ENCODE results near the gene PRICKLE4.
A peak's percentile ranks its signal among the peaks of the same experiment; 100 is the strongest.

PRICKLE4 gene, protein sequence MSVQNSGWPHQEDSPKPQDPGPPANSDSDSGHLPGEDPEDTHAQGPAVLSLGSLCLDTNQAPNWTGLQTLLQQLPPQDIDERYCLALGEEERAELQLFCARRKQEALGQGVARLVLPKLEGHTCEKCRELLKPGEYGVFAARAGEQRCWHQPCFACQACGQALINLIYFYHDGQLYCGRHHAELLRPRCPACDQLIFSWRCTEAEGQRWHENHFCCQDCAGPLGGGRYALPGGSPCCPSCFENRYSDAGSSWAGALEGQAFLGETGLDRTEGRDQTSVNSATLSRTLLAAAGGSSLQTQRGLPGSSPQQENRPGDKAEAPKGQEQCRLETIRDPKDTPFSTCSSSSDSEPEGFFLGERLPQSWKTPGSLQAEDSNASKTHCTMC

DNA sequence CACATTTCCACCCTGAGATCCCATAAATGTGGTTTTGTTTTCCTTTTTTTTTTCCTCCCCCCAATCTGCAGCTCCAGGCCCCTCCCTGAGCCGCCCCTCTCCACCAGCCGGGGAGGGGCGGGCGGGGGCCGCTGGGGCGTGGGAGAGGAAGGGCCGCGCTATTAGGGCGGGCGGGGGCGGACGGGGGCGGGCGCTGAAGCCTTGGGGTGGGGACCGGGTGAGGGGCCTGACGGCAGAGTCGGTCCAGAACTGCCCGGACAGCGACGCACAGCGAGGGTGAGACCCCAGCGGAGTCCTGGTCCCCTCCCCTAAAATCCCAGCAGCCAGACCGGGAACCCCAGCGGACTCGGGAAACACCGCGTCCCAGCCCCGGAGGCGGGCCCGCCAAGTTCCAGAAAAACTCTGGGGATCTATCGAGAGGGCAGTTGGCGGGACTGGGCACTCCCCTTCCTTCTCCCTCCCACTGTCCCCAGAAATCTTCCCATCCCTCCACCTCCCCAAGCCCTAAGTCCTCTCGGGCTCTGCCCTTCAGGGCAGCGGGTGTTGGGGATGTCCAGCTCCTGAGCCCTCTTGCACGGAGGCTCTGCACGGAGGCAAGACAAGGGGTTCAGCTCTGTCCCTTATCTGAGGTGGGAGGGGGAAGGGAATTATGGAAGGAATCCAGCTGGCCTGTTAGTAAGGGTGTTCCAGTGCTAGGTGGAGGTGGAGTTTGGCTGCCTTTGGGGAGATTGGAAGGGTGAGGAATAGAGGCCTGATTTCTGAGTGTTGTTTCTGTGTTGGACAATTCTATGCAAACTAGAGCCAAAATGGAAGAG, at the start of gene PRICKLE4:
Gene PRICKLE4, plus strand, starts transcription at position 232 of the 815 bp plus-strand sequence. CDS start 2,692 bp downstream, outside the sequence.
- no peak for DNase-seq

DNA sequence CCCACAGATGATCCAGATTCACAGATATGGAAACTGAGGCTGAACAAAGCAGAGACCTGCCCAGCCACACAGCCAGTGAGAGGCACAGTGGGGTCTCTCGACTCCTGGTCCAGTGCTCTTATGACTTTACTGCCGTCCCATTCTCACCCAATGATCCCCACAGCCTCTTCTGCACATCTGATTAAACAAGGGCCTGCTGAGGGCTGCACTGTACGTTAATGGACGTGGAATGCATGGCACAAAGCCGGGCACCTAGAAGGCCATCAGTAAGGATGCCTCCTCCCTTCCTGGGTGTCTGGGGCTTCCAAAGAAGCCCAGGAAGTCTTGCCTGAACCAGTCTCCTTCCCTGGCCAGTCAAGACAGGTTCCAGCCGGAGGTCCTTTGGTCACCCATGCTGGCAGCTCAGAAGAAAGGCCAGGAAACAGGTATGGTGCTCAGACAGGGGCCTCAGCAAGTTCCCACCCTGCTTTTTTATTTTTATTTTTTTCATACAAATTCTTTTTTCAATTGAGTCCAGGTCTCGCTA, 49.0 kb upstream of the PRICKLE4 start:
- DNase-seq = no peak

DNA sequence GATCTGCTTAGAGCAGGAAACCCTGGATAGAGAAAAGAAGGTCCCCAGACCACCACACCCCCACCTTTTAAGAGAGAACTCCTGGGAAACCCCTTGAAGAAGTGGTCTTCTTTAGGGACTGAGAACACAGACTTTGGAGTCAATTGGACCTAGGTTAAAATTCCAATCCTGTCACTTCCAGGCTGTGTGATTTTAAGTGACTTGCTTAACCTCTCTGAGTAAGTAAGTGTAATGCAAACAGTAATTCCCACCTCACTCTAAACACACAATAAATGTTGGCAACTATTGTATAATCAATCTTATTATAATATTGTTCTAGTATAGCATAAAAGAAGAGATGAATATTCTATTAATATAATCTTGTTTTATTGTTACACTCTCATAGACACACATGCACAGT, 48.4 kb upstream of the PRICKLE4 start:
- no peak for DNase-seq

DNA sequence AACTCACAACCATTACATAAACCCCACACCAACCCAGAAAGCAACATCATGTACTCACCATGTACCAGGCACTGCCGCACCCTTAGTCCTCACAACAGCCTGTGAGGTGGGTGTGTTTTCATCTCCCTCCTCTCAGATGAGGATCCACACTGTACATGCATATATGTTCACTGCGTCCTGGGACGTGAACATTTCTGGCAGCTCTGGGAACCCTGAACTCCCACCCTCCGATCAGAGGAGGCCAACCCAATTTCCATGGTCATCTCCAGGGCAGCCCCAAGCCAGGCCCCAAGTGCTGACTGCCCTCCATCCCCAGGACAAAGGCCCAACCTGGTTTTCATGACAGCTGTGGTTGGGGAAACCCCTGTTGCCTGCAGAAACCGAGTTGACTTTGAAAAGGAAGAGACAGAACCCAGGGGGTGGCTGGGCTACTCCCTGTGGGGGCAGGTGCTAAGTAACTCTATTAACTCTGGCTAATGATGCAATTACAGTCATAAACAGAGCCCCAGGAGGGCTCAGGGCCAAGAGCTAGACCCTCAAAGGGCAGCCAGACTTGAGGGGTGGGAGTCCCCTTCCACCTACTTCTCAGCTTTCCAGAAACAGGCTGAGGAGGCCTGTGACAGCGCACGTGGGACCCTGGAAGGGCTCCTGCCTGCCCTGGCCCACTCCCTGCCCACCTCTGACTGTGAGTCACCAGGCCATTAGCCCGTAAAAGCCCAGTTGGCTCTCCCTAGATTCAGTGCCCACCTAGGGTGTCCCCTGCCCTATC, 47.8 kb upstream of the PRICKLE4 start:
- DNase-seq = peak; percentile 50

DNA sequence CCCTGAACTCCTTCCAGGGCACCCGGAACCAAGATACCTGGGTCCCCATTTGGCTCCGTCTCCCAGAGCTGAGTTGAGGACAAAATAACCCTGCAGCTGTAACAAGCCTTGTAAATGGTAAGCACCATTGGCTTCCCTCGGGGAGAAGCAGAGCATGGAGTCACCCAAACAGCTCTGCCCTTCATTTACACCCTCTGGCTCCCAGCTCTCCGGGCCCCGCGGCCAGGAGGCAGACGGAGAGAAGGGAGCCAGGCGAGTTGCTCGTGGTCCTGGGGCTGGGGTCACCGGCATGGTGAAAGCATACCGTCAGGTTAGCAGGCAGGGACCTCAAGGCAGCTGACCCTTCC, 47.2 kb upstream of the PRICKLE4 start:
- DNase-seq = no peak

DNA sequence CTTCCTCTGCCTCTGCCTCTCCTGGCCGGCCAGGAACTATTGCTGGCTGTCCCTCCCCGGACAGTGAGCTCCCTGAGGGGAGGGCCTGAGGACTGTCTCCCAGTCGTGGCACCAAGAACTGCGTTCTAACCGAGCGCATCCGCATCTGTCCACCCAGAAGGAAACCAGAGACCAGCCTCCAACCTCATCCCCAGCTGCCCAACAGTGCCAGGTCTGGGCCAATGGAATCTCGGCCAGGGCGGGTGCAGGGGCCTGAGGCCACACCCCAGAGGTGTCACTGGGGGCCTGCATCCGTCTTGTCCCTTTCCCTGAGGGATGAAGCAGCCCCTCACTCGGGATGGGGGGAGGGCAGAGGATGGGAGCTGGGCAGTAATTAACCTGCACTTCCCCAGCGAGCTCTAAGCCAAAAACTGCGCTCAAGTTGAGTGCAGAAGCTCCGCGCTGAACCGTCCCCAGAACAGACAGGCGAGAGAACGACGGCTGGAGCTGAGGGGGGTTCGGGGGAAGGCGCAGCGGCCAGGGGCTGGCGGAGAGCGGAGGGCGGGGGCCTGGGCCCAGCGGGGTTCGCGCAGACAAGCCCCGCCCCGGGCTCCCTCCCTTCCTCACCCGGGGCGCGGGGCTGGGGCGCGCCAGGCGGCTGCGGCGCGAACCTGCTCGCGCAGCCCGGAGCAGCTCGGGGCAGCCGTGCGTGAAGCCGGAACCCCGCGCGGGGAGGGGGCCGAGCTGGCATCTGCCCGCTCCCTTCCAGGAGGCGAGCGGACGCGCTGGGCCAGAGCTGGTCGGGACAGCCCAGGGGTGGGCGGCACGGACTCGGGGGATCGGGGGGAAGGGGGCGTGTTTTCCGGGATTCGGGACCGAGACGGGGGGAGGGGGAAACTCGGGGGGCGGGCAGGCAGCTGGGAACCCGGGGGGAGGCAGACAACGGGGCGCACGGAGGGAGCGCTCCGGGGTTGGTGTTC, 46.6 kb upstream of the PRICKLE4 start:
- no peak for DNase-seq

DNA sequence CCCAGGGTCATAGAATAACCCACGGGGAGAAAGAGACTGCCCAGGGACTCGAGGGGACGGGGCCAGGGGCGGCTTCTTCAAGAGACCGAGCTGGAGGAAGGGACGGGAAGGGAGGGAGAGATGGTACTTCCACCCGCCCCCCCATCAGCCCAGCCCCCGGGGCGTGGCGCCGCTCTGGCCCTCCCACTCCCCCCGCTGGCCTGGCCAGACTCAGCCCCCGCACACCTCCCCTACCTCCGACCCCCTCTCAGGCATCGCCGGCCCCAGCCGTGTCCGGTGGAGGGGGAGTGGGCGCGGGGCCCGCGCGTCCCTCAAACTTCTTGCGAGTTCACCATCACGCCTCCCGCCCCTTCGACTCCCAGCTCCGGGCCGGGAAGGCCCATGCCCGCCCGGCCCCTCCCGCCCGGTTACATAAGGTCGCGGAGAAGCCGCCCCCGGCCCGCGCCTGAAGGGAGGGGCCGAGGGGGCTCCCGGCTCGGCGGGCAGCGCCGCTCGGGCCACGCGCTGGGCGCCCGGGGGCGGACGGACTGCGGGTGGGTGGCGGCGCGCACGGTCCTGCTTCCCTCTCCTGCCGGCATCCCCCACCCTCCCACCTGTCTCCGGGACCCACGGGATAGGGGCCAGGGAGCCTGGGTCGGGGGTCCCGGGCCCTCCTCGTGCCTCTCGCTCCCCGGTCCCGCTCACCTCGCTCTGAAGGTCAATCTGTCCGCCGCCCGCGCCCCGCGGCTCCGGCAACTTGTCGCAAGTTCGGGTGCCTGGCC, 45.7 kb upstream of the PRICKLE4 start:
- DNase-seq = no peak

DNA sequence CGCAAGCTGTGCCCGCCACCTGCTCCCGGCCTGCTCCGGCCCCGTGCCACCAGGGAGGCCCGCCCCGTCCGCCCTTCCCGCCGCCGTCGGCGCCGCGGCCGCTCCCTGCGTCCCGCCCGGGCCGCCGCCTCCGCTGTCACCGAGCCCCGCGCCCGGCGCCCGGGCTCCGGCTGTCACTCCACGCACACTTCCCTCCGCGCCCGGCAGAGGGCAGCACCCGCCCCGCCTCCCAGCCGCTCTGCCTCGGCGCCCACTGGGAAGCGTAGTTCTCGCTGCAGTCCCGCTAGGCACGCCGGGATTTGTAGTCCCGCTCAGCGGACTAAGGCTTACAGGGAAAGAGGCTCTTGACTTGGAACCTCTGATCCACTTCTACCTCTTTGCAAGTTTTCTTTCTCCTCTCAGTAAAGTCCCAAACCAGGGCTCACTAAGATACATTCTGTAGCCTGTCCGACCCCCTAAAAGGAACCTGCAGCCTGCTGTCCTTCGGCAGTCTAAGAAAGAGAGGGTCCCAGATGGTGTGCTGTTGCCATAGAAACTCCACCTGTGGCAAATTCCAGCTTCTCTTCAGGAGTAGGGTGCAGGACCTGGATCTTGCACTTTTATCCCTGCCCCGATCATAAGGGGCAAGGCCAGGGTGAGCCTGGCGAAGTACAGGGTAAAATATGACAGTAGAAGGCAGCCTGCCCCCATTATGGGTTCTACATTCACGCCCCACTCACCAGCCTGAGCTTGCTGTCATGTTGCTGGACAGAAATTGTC, 45.0 kb upstream of the PRICKLE4 start, which contains the start of gene TFEB:
Gene TFEB, minus strand, starts transcription at position 182 of the 759 bp plus-strand sequence. CDS start 44,395 bp downstream, outside the sequence.
- DNase-seq = peak; percentile 26

DNA sequence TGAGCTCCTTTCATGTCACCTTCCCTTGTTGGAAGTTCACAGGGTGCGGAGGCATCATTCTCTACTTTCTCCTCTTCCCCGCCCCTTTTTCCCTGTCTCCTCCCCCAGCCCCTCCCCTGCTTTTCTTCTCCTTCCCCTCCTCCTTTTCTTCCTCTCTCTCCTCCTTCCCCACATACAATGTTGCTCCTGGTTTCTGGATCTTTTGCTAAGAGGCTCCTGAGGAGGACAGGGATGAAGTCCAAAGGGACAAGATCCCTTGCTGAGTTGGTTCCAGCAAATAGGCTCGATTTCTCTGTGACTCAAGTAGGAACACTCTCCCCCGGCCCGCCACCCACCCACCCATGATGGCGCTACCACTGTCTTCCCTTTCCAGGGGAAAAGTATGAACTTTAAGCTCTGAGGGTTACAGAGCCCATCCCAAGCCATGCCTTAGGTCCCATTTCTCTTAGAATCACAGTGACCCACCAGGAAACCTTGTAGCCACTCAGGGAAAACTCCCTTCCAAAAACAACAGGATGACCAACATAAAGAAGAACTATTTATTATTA, 44.3 kb upstream of the PRICKLE4 start:
- DNase-seq = no peak

DNA sequence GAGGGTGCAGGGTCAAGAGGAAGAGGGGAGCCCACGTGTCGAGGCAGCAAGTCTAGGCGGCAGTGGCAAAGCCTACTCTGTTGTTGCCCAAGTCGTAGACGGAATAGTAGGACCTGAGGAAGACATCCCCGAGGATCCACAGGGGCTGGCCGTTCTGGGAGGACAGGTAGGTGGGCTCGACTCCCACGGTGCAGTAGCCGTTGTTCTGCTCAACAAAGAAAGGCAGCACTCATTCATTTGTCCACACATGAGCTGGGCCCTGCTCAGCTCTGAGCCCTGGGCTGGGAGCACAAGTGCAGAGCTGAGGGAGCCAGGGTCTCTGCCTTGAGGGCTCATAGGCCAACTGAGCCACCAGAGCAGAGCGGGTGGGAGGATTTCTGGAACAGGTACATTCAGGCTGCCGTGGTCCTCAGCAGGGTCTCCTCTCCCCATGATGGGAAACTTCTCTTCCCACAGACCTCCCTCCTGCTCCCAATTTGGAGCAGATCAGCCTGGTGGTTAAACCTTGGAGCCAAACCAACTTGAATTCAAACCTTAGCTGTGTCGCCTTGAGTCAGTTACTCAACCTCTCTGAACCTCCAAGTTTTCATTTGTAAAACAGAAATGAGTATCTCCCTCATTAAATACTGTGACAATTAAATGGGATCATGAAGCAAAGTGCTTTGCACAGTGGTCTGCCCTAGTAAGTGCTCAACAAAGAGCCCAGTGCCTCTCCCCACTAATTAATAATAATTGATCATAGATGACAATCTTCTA, 43.6 kb upstream of the PRICKLE4 start:
- DNase-seq = no peak

DNA sequence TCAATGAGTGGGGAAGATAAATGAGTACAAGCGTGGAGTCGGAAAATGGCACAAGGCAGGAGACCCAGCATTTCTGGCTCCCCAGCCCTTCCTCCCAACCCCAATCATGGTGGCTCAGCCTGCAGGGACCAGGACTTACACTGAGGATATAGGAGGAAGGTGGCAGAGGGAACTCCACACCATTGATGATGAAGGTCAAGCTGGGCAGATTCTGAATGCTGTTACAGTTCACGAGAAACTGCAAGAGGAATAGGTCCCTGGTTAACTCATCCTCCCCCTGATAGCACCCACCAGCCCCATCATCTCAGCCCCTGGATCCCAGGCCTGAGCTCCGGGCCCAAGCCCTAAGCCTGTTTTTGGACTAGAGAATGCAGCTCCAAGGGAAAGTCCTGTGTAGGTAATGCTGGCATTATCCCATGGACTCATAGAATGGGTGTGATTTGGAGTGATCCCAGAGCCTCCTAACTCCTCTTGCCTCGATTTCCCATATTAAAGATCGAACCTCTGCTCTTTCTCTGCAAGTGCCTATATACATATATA, 42.9 kb upstream of the PRICKLE4 start:
- no peak for DNase-seq

DNA sequence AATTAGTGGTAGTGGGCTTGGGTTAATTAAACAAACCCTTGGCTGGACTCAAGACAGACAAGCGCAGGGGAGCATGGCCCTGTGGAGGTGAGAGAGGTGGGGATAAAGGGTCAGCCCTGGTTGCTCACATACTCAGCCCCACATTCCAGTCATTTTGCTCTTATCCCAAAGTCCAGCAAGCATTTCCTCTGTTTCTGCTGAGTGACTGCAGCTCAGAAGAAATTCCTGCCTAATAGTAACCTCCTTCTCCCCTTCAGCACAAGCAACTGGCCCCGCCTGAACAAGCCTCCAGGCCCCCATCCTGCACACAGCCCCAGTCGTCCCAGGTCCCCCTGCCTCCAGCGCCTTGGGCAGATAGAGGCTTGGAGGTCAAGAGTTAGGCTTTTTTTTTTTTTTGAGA, 41.5 kb upstream of the PRICKLE4 start:
- no peak for DNase-seq

DNA sequence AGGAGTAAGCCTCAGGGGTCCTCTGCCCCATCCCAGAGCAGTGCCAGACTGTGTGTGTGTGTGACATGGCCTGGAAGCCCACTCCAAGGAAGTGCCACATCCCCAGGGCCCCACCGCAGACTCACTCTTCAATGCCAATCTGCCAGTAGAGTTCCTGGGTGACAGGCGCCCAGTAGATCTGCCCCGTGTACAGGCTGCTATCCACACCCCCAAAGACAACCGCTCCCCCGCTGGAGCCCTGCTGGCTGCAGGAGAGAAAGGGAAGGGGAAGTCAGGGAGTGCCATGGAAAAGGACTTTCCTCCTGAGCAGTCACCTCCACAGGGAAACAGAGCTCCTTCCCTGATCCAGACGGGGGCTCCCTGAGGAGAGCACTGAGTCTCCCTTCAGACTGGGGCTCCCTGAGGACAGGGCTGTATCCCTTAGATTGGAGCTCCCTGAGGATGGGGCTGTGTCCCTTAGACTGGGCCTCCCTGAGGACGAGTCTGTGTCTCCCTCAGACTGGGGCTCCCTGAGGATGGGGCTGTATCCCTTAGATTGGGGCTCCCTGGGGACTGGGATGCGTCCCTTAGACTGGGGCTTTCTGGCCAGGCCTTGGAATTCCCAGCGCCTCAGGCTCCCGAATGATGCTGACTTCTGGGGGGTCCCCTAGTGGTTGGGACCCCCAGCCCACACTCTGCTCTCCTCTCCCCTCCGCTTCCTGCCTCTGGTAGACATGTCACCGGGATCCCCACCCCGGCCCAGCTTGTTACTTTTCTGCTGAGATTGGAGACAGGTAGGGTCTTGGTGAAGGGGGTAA, 40.0 kb upstream of the PRICKLE4 start:
- DNase-seq = no peak

DNA sequence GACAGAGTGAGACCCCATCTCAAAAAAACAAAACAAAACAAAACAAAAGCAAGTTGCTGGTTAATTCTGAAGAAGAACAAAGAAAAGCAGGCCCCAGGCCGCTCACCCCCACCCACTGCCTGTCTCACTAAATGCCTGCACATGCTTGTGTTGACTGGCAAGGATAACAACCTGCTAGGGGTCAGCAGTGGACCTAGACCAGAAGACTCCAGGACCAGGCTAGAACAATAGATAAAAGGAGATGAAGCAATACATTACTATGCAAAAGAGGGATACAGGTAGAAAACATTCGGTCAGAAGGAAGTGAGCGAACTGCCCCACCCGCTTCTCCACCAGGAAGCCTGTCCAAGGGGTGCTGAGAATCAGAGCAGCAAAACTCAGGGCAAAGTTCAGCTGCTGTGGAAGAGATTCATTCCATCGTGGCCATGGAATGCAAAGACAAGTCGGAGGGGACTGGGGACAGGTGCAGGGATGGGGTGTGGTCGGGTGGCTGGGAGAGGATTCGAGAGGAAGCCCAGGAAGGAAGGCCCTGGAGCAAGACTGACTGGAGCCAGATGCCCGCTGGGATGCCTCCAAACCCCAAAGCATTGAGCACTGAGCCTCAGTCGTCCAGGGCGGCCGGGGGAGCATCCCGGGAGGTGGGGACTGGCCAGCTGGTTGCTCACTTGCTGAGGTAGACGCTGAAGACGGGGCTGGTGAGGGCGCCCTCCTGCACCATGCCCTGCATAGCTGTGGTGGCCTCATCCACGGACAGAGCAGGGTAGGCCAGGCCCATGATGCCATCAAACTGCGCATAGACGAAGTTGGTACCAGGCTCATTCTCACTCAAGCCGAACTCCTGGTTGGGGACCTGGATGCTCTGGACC, 38.7 kb upstream of the PRICKLE4 start:
- no peak for DNase-seq

DNA sequence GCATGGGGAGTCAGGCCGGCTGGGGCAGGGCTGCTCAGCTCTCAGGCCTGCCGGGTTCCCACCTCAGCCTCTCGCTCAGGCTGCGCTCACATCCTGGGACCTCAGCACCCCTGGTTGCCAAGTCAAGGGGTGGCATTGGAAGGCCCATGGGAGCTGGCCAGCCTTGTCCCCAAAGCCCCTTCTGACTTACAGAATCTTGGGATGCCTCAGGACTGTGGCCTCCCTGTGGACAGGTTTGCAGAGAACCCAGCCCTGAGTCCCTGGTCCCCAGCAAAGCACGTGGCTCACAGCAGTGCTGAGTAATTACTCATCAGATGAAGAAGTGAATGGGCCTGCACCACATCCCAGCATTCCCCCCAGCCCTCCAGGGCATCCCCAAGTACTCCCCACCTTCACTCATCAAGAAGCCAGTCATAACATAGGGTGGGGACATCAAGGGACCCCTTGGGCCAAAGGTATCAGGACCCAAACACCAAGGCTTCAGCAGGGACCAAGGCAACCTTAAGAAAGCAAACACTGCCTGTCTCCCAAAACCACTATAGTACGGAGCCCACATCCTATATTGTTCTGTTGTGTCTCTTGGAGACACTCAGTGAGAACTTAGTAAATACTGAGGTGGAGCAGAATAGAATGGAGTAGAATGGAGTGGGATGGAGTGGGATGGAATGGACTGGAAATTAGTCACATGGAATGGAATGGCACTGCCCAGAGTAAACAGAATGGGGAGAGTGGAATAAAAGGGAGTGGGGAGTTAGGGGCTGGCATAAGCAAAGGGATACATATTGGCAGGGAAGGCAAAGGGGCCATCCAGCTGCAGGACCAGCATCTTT, 37.0 kb upstream of the PRICKLE4 start:
- no peak for DNase-seq

DNA sequence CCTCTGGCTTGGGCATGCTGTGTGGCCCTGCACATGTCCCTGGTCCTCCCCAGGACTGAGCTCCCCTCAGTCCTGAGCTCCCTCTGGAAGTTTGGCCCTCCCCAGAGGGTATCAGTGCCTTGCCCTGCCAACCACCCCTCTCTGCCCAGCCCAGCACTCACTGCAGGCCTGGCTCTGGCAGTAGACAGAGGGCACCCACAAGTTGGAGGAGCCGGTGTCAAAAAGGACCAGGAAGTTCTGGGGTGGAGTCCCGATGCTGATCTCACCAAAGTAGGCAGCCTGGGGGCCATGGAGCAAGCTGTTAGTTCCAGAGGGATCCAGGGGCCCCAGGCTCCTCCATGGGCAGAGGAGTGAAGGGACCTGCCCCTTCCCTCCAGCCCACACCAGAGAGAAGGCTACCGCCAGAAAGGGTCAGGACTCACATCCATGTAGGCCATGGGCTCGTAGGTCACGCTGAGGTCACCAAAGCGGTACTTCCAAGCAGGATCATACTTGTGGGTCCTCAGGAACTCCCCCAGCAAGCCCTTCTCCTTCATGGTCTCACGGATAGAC, 36.3 kb upstream of the PRICKLE4 start:
- no peak for DNase-seq
